Fibroblast of lung (primary cell): ENCODE results near the gene GSK3A. TPM values are rescaled to one million over a fixed set of nuclear protein-coding genes. Genes with fewer than 3 reads are reported as not detected.

Experiments used
- DNase-seq, 2 donors: peaks; one replicate each; pipeline versions ENCODE4 v3.0.0 to v3.0.0-alpha.2; 2010; ENCODE audit warnings: low read depth in 2 of 2
- H2AFZ ChIP-seq: 2 replicates; pipeline ENCODE4 v1.5.1; 2012; ENCODE audit warnings: low read length, control low read depth, inconsistent platforms
- H3K27ac ChIP-seq: 2 replicates; pipeline ENCODE4 v1.5.1; 2011; ENCODE audit warnings: low read length, control low read depth; ENCODE audit not compliant: insufficient read depth
- H3K27me3 ChIP-seq: 2 replicates; pipeline ENCODE4 v1.5.1; 2011; ENCODE audit warnings: mild to moderate bottlenecking, low read length; ENCODE audit not compliant: control insufficient read depth, insufficient read depth
- H3K36me3 ChIP-seq: 2 replicates; pipeline ENCODE4 v1.5.1; 2011; ENCODE audit warnings: low read length; ENCODE audit not compliant: control insufficient read depth, insufficient read depth
- H3K4me1 ChIP-seq: 2 replicates; pipeline ENCODE4 v1.5.1; 2011; ENCODE audit warnings: low read length; ENCODE audit not compliant: control insufficient read depth, insufficient read depth; ENCODE audit errors: extremely low read depth
- H3K4me2 ChIP-seq: 2 replicates; pipeline ENCODE4 v1.5.1; 2011; ENCODE audit warnings: low read length, control low read depth; ENCODE audit not compliant: insufficient read depth; ENCODE audit errors: extremely low read depth
- H3K4me3 ChIP-seq, 4 experiments: fragments of 200-600 bp in 1 of 4; sonication (generic) in 1 of 4; replicated peaks in 1 of 4; 2 replicates each; pipeline ENCODE4 v1.5.1; 2011 to 2016; ENCODE audit warnings: low read length in 4 of 4, low read depth in 3 of 4, mild to moderate bottlenecking in 3 of 4, control low read depth in 2 of 4, inconsistent platforms in 1 of 4, mixed read lengths in 1 of 4; ENCODE audit not compliant: insufficient read depth in 1 of 4; ENCODE audit errors: control extremely low read depth in 1 of 4
- H3K79me2 ChIP-seq: 2 replicates; pipeline ENCODE4 v1.5.1; 2012; ENCODE audit warnings: mild to moderate bottlenecking, low read length, inconsistent platforms; ENCODE audit not compliant: control insufficient read depth, insufficient read depth
- H3K9ac ChIP-seq: 2 replicates; pipeline ENCODE4 v1.5.1; 2011; ENCODE audit warnings: mild to moderate bottlenecking, low read length, control low read depth; ENCODE audit not compliant: insufficient read depth
- H3K9me3 ChIP-seq: 2 replicates; pipeline ENCODE4 v1.5.1; 2012; ENCODE audit warnings: low read depth, low read length; ENCODE audit not compliant: control insufficient read depth, insufficient read depth
- H4K20me1 ChIP-seq: 2 replicates; pipeline ENCODE4 v1.5.1; 2011; ENCODE audit warnings: low read length; ENCODE audit not compliant: control insufficient read depth, insufficient read depth; ENCODE audit errors: extremely low read depth
- CTCF ChIP-seq, 2 donors: IDR thresholded peaks in 1 of 2; conservative IDR thresholded peaks in 1 of 2; 1 replicate in 1 of 2; 2 replicates in 1 of 2; pipeline ENCODE4 v1.5.1; 2011 to 2012; ENCODE audit warnings: low read length in 2 of 2, control low read depth in 1 of 2, inconsistent platforms in 1 of 2, low read depth in 1 of 2, mild to moderate bottlenecking in 1 of 2
- EZH2 ChIP-seq: IDR thresholded peaks from 2 replicates; pipeline ENCODE4 v1.5.1; 2012; ENCODE audit warnings: low read length, control low read depth, mild to moderate bottlenecking; ENCODE audit errors: missing control alignments
- polyA plus RNA-seq, 2 donors: library from polyadenylated mRNA; depleted of rRNA in 1 of 2; stranded (reverse) in 1 of 2; unstranded in 1 of 2; fragments of >200 nt; gene quantifications; 2 replicates each; pipeline ENCODE4 v1.2.1, GENCODE V29; 2011 to 2012; ENCODE audit warnings: missing spikeins in 1 of 2
- total RNA-seq: library from RNA; depleted of rRNA; stranded (reverse); fragments of >200 nt; gene quantifications from 2 replicates; pipeline ENCODE4 v1.2.1, GENCODE V29; 2014

Gene GSK3A
- total and polyA plus RNA-seq, 2 donors (not counting 1 experiment from before 2014, with no cell fraction given) = 11.6 to 21.7 TPM

DNA sequence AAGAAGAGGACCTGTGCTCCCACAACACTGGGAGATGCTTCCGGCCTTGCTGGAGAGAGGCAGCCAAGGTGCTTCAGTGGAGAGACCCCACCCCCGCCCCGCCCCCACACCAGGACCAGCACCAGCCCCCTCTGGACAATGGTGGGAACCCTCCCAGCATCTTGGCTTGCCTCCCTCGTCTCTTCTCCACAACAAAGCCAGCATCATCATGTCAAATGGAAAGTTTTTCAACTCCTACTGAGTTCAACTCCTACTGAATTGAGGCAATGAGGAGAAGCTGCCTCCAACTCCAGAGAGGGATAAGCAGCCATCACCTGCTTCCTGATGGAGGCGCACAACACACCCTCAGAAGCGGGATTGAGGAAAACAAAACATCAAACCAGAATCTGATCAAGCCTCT lies 37.7 kb downstream of the GSK3A start:
- Histone ChIP-seq H3K36me3 (peaks cover 21% of the 10 kb centered on the region), H3K4me2 (no peak overlapping the region), H2AFZ (no peak overlapping the region), H4K20me1 (no peaks in the 10 kb centered on the region), H3K4me3 (no peak overlapping the region), H3K79me2 (peaks cover 2% of the 10 kb centered on the region), H3K27me3 (no peaks in the 10 kb centered on the region), H3K4me1 (peaks cover 21% of the 10 kb centered on the region), H3K9me3 (no peaks in the 10 kb centered on the region), H3K27ac (no peak overlapping the region), H3K9ac (no peak overlapping the region)
- no peak for DNase-seq
- no peak for TF ChIP-seq EZH2
- TF ChIP-seq CTCF (conservative IDR thresholded peaks at IDR 0.05 in 1 of 2, IDR thresholded peaks at IDR 0.05 in 1 of 2; ENCODE audit: low read depth in 1 of 2, low read length in 2 of 2) = no peak

DNA sequence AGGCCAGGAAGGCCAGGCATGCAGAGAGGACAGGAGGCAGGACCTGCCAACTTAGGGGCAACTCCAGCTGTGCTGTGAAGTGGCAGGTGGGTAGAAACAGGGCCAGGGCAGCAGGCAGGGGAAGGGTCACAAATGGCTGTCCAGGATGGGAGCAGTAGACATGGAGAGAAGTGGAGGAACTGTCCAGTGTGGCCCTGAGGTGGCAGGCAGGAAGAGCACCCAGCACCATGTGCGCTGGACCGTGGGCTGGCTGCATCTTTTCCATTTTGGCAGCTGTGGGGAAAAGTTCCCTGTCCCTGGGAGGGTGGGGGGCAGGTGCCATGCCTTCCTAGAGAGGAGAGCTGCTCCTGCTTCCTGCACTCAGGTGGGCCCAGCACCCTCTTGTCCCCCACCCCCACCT lies 38.7 kb downstream of the GSK3A start:
- no peaks in the 10 kb centered on the region for H3K9me3 ChIP-seq
- DNase-seq = no peak
- no peak overlapping the region for H2AFZ ChIP-seq
- H3K4me2 ChIP-seq = no peak overlapping the region
- H3K4me1 ChIP-seq = peaks cover 21% of the 10 kb centered on the region
- H4K20me1 ChIP-seq = no peaks in the 10 kb centered on the region
- H3K27me3 ChIP-seq = no peaks in the 10 kb centered on the region
- H3K36me3 ChIP-seq = peaks cover 19% of the 10 kb centered on the region
- no peak overlapping the region for H3K9ac ChIP-seq
- H3K79me2 ChIP-seq = peaks cover 2% of the 10 kb centered on the region
- H3K4me3 ChIP-seq = no peak overlapping the region
- TF ChIP-seq EZH2 (no peak), CTCF (conservative IDR thresholded peaks at IDR 0.05 in 1 of 2, IDR thresholded peaks at IDR 0.05 in 1 of 2; ENCODE audit: low read depth in 1 of 2, low read length in 2 of 2) (no peak)
- no peak overlapping the region for H3K27ac ChIP-seq

- Histone ChIP-seq H2AFZ (no peak overlapping the region), H3K27me3 (no peaks in the 10 kb centered on the region), H3K9me3 (no peaks in the 10 kb centered on the region), H3K36me3 (peaks cover 20% of the 10 kb centered on the region), H3K4me1 (peaks cover 12% of the 10 kb centered on the region), H3K9ac (no peak overlapping the region), H3K79me2 (peaks cover 2% of the 10 kb centered on the region), H3K4me2 (no peak overlapping the region), H3K4me3 (no peak overlapping the region), H3K27ac (no peak overlapping the region), H4K20me1 (no peaks in the 10 kb centered on the region)
- DNase-seq = no peak
- TF ChIP-seq CTCF (conservative IDR thresholded peaks at IDR 0.05 in 1 of 2, IDR thresholded peaks at IDR 0.05 in 1 of 2; ENCODE audit: low read depth in 1 of 2, low read length in 2 of 2) (no peak), EZH2 (no peak)
Measured at GRCh38 chr19:42202290-42202880, 40.0 kb downstream of the GSK3A start.
